ENCODE data around the gene GALR2.

Gene GALR2

GRCh38 chr17:76102944-76103273 is 28.3 kb downstream of the GALR2 start:
- peak overlapping the region; percentile 87 for H3K4me3 ChIP-seq (ENCODE audit: control insufficient read depth, low read depth, low read length)
- DNase-seq (ENCODE audit: low read depth): no peak
- TF ChIP-seq, protein P1, sequence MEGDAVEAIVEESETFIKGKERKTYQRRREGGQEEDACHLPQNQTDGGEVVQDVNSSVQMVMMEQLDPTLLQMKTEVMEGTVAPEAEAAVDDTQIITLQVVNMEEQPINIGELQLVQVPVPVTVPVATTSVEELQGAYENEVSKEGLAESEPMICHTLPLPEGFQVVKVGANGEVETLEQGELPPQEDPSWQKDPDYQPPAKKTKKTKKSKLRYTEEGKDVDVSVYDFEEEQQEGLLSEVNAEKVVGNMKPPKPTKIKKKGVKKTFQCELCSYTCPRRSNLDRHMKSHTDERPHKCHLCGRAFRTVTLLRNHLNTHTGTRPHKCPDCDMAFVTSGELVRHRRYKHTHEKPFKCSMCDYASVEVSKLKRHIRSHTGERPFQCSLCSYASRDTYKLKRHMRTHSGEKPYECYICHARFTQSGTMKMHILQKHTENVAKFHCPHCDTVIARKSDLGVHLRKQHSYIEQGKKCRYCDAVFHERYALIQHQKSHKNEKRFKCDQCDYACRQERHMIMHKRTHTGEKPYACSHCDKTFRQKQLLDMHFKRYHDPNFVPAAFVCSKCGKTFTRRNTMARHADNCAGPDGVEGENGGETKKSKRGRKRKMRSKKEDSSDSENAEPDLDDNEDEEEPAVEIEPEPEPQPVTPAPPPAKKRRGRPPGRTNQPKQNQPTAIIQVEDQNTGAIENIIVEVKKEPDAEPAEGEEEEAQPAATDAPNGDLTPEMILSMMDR (IDR thresholded peaks at IDR 0.05; ENCODE audit: control insufficient read depth, insufficient read depth, low read depth, low read length, missing control alignments): no peak

- peak; percentile 52 for DNase-seq (ENCODE audit: low read depth)
- TF ChIP-seq, protein P1 (IDR thresholded peaks at IDR 0.05; ENCODE audit: control insufficient read depth, insufficient read depth, low read depth, low read length, missing control alignments): peak; percentile 21
- H3K4me3 ChIP-seq (ENCODE audit: control insufficient read depth, low read depth, low read length): peak within 1 kb of the TSS; percentile 87
Measured at GRCh38 chr17:76103274-76104139, 28.9 kb downstream of the GALR2 start, which contains the start of gene EXOC7. Gene EXOC7, minus strand, starts transcription at chr17:76103787. Its CDS starts 95 bp downstream, at chr17:76103692.

DNA sequence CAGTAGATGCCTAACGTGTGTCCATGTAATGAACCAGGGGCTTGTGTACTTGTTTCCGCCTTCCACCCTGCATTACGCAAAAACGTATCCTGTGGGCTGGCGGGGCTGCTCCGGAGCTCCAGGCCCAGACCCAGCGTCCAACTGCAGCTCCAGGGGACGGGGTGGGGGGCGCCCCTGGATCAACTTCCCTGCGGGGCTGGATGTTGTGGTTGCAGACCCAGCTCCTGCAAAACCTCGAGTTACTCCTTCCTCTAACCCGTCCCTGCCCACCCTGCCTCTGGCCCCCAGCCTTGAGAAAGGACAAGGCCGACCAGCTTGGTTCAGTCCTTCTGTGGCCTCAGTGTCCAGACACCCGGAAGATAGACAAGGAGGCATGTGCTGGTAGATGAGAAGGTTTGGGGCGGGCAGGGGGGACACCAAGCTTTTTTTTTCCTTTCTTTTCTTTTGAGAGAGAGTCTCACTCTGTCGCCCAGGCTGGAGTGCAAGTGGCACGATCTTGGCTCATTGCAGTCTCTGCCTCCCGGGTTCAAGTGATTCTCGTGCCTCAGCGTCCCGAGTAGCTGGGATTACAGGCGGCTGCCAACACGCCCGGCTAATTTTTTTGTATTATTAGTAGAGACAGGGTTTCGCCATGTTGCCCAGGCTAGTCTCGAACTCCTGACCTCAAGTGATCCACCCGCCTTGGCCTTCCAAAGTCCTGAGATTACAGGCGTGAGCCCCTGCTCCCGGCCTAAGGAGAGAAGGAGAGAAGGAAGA is 29.7 kb downstream of the GALR2 start:
- H3K4me3 ChIP-seq (ENCODE audit: control insufficient read depth, low read depth, low read length): peak overlapping the region; percentile 87
- TF ChIP-seq, protein P1 (IDR thresholded peaks at IDR 0.05; ENCODE audit: control insufficient read depth, insufficient read depth, low read depth, low read length, missing control alignments): no peak
- DNase-seq (ENCODE audit: low read depth): no peak

GRCh38 chr17:76104896-76105231 is 30.3 kb downstream of the GALR2 start:
- DNase-seq (ENCODE audit: low read depth): no peak
- H3K4me3 ChIP-seq (ENCODE audit: control insufficient read depth, low read depth, low read length): no peak overlapping the region
- TF ChIP-seq, protein P1 (IDR thresholded peaks at IDR 0.05; ENCODE audit: control insufficient read depth, insufficient read depth, low read depth, low read length, missing control alignments): no peak

GRCh38 chr17:76106703-76107102 is 32.1 kb downstream of the GALR2 start:
- H3K4me3 ChIP-seq (ENCODE audit: control insufficient read depth, low read depth, low read length): no peak overlapping the region
- TF ChIP-seq, protein P1 (IDR thresholded peaks at IDR 0.05; ENCODE audit: control insufficient read depth, insufficient read depth, low read depth, low read length, missing control alignments): no peak
- DNase-seq (ENCODE audit: low read depth): no peak

- TF ChIP-seq, protein P1 (IDR thresholded peaks at IDR 0.05; ENCODE audit: control insufficient read depth, insufficient read depth, low read depth, low read length, missing control alignments): peak; percentile 9
- no peak overlapping the region for H3K4me3 ChIP-seq (ENCODE audit: control insufficient read depth, low read depth, low read length)
- DNase-seq (ENCODE audit: low read depth): no peak
Measured at GRCh38 chr17:76107509-76107908, 32.9 kb downstream of the GALR2 start.

Data from AG09309 (cell line).